HG03139 (cell line): Measurements from ENCODE around the gene WDR38.

Source experiments
- ATAC-seq: cut with Tn5 transposase; IDR thresholded peaks from one replicate; pipeline ENCODE4 v1.9.1; 2021; ENCODE audit not compliant: unreplicated experiment

The WDR38 gene

DNA sequence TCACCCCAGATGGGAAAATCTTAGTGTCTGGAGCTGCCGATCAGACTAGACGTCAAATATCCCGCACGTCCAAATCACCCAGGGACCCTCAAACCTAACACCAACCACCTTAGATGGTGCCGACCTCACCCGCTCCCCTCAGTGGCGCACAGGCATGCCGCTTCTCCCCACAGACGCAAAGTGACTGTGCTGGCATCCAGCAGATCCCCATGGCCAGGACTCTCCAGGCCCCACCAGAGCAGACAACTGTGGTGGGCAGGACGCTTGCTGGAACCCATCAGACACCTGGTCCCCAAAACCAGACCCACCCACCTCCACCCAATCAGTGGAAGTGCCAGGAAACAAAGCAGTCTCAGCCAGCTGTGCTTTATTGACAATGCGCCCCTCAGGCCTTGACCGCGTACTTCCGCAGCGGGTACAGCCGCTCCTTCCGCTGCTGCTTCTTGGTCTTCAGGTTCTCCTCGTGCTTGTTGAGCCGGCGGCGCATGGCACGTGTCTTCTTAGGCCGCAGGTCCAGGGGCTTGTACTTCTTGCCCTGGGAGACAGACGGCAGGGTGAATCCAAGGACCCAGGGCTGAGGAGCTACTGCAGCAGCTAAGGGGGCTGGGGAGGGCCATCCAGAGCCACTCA, 4.4 kb downstream of the WDR38 start:
- ATAC-seq, result no peak

DNA sequence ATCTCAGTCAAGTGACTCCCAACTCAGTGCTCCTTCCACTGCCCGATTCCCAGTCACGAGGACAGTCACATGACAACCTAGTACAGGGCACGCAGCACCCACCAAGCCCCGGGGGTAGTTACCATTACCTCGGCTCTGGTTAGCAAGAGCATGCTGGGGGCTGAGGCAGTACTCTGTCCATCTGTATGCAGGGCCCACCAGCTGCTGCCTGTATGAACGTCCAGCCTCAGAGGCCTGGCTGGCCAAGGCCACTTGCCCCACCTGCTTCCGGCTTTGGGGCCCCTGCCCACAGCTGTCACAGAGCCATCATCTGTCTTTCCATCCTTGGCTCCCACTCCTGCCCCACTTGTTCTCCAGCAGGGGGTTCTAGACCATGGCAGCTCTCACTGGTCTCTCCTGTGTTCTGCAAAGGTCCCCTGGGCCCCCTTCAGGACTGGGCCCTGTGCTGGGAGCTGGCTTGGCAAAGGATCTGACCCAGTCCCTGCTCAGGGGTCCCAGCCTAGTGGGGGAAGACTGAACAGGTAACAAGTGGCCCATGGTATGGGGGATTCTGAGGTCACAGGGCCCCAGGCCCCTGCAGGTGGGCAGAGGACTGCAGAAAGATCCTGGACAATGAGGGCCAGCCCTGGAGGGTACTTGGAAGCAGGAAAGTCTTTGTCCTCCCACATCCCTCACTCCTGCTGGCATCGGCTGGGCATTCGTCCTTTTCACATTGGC, 5.2 kb downstream of the WDR38 start:
- no peak for ATAC-seq

GRCh38 chr9:124859803-124860581, 6.7 kb downstream of the WDR38 start:
- ATAC-seq, result no peak

DNA sequence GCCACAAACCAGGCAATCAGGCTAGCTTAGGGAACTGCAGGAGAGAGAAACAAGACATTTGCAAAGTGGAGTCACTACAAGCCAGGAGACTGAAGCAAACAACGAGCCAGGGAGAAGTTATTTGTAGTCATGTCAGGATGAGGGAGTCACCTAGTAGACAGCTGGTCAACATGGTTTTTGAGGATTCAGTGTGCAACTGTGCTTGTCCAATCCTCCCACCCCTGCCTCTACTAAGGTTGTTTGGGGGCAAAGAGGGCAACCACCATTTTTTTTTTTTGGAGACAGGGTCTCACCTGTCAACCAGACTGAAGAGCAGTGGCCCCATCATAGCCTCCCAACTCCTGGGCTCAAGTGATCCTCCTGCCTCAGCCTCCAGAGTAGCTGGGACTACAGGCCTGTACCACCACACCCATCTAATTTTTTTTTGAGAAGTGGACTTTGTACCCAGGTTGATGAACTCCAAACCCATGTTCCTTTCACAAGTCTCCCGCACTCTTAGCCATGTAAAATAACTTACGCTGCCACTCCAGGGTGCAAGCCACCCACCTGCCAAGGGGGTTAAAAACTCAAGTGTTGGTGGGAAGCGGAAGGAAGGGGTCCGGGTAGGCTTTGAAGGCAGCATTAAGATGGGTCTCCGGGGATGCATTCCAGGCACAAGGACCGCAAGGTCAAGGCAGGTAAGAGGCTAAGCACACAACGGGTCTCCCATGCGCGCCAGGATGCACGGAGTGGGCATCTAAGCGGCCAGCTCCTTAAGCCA, 7.5 kb downstream of the WDR38 start:
- ATAC-seq, result no peak

DNA sequence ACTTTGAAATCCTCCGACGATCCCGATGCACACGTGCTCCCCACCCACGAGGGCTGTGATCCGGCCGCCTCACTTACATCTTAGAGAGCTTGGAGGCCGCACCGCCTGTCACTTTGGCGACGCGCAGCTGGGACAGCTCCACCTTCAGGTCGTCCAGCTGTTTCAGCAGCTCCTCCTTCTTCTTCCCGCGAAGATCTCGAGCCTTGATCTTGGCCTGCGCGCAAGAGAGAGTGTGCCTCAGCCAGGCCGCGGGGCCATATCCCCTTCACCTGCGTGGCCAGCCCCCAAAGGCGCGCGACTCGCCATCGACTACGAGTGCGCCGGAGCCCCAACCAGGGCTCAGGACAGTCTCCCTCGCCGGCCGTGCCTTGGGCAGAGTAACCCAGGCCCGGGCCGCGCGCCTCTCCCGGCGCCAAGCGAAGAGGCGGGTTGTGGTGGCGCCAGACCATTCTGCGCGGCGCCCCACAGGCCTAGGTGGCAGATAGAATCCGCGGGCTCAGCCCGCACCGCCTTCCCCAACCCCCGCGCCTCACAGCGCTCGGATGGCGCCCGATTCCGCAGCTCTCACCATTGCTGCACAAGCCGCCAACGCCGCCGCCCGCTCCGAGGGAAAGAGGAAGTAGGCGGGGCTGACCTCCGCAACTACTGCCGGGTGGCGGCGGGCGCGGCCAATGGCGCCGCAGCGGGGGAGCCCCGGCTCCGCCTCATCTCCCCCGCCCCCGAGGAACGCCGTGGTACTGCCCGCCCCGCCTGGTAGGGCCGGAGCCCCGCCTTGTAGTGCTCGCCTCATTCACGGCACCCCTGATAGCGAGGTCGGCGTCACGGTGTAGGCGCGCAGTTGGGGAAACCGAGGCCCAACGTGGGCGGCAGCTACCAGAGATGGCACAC, 8.3 kb downstream of the WDR38 start, which contains the start of the genes ARPC5L and RPL35:
TSS of gene ARPC5L (plus strand) at position 789 of the 888 bp plus-strand sequence. CDS start 7,161 bp downstream, outside the sequence.
TSS of gene RPL35 (minus strand) at position 616 of the 888 bp plus-strand sequence. CDS start at position 571, 45 bp downstream.
- peak; percentile 78 for ATAC-seq

DNA sequence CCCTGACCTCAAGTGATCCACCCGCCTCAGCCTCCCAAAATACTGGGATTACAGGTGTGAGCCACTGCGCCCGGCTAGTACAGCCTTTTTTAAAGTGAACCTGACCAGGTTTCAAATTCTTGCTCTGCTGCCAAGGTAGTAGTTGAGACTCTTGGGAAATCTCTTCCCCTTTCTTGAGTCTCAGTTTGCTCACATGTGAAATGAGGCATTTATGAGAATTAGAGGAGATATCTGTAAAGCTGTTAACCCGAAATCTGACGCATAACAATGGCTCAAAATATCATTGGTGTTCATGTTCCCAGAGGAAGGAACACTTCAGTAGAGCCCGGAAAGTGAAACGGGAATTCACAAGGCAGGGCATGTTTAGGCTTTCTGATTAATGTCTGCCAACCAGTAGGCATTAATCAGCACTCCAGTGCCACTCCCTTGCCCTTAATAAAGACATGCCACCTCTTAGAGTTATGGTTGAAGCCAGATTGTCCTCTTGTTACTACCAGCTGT, 10.2 kb downstream of the WDR38 start:
- ATAC-seq, result no peak

DNA sequence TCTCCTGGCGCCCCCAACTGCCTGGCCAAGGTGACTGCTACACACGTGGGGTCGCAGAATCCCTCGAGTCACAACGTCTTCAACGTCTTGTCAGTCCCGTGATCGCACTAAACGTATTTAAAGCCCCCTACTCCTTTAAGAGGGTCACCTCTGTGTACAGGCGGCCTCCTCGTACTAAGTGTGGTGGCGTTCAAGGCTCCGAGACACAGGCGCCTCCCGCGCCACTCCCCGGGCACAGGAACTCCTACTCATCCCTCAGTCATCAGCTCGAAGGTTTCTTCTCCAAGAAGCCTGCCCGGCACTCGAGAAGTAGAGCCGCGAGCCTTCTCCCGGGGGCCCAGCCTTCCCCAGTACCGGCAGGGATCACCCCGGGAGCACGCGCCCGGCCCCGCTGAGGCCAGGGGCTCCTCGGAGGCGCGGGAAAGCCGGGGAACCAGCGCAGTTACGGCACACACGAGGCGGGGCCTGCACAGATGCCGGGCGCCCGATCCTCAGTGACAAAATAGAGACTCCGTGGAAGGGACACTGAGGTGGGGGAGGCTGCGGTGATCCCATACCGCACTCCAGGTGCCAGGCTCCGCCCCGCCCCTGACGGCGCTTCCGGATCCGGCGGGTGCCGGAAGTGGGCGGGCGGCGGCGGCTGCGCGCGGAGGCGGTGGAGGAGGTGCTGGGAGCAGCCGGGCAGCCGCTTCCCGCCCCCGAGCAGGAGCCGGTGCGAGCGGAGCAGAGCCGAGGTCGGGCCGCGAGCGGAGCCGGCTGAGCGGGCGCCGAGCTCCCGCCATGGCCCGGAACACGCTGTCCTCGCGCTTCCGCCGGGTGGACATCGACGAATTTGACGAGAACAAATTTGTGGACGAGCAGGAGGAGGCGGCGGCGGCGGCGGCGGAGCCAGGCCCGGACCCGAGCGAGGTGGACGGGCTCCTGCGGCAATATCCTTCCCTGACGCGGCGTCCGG, 15.5 kb downstream of the WDR38 start:
- ATAC-seq, result peak; percentile 69

GRCh38 chr9:124869466-124869985, 16.3 kb downstream of the WDR38 start:
- ATAC-seq, result peak; percentile 11

GRCh38 chr9:124869986-124870560, 16.8 kb downstream of the WDR38 start:
- ATAC-seq, result peak; percentile 34

DNA sequence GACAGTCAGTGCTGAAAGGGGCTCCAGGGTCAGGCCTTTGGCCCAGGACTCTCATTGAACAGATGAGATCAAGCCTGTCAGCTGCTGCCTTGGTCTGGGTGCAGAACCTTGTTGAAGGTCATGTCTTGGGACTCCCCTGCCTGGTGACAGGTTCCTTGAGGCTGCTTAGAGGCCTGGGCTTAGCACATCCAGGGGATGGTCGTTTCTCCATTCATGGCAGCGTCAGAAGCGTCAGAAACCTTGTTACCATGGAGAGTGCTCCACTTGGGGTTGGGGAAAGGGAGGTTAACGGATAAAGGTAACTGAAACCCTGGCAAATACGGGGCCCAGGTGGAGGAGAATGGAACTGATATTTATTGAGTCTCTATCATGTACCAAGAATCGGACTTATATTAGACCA, 17.5 kb downstream of the WDR38 start:
- ATAC-seq, result no peak

GRCh38 chr9:124871156-124871561, 17.9 kb downstream of the WDR38 start:
- no peak for ATAC-seq

GRCh38 chr9:124873664-124874063, 20.4 kb downstream of the WDR38 start:
- ATAC-seq, result no peak

DNA sequence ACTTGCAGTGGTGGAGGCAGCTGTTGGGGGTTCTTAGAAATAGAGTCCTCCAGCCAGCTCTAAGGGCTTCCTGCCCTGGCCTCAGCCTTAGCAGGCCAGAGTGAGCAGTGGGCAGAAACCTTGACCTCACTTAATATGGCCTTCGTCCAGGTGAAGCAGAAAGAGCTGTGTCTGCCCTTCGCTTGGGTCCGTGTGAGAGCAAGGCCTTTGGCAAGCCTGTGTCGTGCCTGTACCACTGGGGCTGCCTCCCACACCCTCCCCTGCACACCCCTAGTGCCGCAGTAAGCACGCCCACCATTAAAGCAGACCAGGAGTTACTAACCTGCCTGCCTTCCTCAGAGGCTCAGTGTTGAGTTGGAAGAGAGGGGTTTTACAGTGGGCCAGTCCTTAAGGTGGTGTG, 22.2 kb downstream of the WDR38 start:
- ATAC-seq, result no peak

DNA sequence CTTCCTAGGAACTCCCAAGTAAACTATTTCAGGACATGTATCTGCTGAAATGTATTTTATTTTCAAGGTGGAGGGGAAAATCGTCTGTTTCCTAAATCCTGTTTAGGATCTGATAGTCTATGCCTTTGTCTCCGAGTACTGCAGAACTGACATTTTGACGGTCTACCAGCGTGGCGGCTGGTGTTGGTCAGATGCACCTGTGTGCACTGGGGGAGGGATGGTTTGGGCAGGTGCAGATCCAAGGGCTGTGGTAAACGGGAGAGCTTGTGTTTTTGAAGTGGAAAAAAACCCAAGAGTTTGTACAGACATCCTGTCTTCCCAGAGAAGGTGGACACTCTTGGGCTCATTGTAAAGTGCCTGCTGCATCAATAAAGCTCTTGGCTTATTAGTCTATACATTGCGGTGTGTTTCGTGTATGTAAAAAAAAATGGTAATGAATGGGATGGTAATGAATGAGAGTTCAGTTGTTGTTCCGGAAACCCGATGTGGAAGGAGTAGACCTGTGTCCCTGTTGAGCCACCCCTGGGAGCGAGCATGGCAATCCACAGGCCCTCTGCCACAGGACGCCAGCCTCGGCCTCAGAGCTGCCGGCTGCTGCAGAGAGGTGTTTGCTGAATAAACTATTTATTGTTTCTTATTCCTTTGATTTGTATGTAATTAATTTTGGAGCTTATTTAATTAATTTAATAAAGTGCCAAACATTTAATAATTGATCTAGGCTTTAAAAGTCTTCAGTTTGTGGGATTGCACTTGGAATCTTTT, 23.9 kb downstream of the WDR38 start:
- no peak for ATAC-seq

DNA sequence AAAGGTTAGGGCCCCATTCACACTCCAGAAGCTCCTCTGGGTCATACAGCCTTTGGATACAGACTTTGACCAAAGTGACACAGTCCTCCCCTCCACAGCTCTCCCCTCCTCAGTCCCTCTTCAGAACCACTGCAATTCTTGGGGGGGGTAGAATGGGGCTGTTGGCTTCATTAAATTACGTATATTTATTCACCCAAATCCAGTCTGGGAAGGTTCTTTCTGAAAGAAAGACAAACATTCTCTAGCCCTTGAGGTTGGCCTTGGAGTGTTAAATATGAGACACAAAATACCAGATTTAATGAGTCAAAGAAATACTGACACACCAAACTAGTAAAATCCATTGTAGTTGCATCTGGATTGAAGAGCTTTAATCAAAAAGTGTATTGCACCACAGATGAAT, 24.8 kb downstream of the WDR38 start:
- no peak for ATAC-seq

- ATAC-seq, result no peak
These were observed 25.3 kb downstream of the WDR38 start for GRCh38 chr9:124878518-124878917.

DNA sequence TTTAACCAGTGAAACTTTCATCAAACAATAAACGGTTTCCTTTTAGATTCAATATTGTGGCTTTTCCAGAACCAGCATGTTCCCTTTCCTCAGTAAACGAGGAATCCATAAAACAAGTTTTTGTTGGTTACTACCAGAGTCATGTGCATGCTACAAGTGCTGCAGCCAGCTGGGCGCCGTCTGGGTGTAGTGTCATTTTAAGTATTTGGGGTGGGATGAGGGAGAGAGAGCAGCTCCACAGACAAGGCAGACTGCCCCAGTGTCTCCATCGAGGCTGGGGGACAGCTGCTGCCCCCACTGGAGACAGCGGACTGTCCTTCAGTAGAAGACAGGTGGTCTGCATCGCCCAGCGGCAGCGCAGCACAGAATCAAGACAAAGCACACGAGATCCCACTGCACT, 26.0 kb downstream of the WDR38 start:
- no peak for ATAC-seq
